GM19468 (cell line): ENCODE measurements around the gene OMA1.

Experiments
- ATAC-seq: cut with Tn5 transposase; IDR thresholded peaks from one replicate; pipeline ENCODE4 v1.9.1; 2021; ENCODE audit warnings: mild to moderate bottlenecking, moderate library complexity, moderate number of reproducible peaks; ENCODE audit not compliant: unreplicated experiment; ENCODE audit errors: extremely low read depth

Gene OMA1

GRCh38 chr1:58435376-58435775 is 111.2 kb downstream of the OMA1 start:
- no peak for ATAC-seq

DNA sequence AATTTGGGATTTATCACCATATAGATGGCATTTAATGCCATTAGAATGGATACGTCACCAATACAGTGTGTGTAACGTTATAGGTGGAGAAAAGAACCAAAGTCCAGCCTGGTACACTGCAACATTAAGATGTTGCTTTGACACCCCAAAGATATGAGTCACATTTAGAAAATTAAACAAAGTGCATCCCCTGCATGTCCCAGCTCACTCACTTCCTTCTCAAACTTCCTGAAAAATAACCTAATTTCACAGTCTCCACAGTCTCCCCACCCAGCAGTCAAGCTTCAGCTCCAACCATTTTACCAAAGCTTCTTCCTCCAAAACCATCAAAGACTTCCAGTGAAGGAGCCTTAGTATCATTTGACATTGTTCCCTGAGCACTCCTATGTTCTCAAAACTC is 111.9 kb downstream of the OMA1 start:
- no peak for ATAC-seq

GRCh38 chr1:58434181-58434580 is 112.3 kb downstream of the OMA1 start:
- no peak for ATAC-seq

DNA sequence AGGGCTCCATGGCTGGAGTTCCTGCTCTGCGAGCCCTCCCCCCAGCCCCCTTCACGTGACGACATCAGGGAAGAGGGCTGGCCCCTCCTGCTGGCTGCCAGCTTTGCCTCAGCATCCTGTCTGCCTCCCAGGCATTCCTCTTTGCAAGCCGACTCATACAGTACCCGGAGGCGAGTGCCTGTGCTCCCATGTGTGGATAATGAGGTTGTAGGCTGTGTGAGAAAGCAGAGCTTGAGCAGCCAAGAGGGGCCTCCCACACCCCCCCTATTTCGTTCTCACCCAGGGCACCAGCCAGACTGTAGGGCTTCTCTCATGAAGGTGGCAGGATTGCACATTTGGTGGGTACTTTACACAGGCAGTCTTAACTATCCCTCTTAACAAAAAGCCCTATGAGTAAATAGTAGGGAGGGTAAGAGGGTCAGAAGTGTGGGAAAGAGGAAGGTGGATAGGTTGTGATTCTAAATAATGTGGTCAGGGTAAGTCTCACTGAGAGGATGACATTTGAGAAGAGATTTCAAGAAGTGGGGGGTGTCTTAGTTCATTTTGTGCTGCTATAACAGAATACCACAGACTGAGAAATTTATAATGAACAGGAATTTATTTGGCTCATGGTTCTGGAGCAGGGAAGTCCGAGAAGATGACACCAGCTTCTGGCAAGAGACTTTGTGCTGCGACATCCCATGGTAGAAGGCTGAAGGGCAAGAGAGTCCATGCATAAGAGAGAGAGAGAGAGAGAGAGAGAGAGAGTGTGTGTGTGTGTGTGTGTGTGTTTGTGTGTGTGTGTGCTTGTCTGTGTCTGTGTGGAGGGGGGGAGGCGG is 113.5 kb downstream of the OMA1 start:
- ATAC-seq: no peak

- no peak for ATAC-seq
These were observed 114.5 kb downstream of the OMA1 start for GRCh38 chr1:58431901-58432620.
